Thyroid gland (tissue), 4 donors: ENCODE measurements around the gene IRF5. TPM values are rescaled to one million over a fixed set of nuclear protein-coding genes. Genes with fewer than 3 reads are reported as not detected.

Experiments
- DNase-seq, 2 donors: peaks; one replicate each; pipeline ENCODE4 v3.0.0-alpha.2; 2019
- H3K27ac ChIP-seq, 3 donors: fragments of 200-600 bp; sonication (generic); 1 replicate in 2 of 3; 2 replicates in 1 of 3; pipeline ENCODE4 v1.5.1; 2016 to 2019; ENCODE audit warnings: mild to moderate bottlenecking in 1 of 3, moderate library complexity in 1 of 3
- H3K27me3 ChIP-seq: fragments of 200-600 bp; sonication (generic); one replicate; pipeline ENCODE4 v1.5.1; 2019
- H3K36me3 ChIP-seq, 2 donors: fragments of 200-600 bp; sonication (generic); one replicate each; pipeline ENCODE4 v1.5.1; 2016 to 2019
- H3K4me1 ChIP-seq, 2 donors: fragments of 200-600 bp; sonication (generic); one replicate each; pipeline ENCODE4 v1.5.1; 2017 to 2019
- H3K4me3 ChIP-seq, 3 donors: fragments of 200-600 bp; sonication (generic); replicated peaks in 1 of 3; 1 replicate in 2 of 3; 2 replicates in 1 of 3; pipeline ENCODE4 v1.5.1; 2016; ENCODE audit warnings: mild to moderate bottlenecking in 1 of 3
- H3K9me3 ChIP-seq: fragments of 200-600 bp; sonication (generic); one replicate; pipeline ENCODE4 v1.5.1; 2017
- POLR2A ChIP-seq, 2 donors: fragments of 450-650 bp; IDR thresholded peaks; one replicate each; pipeline ENCODE4 v1.6.1; 2017; ENCODE audit warnings: antibody characterized with exemption in 2 of 2, mild to moderate bottlenecking in 2 of 2, moderate library complexity in 1 of 2
- WGBS, 2 donors: methylation state at CpG; one replicate each; pipeline ENCODE4 v1.1.5; 2017; 5-methylcytosine and 5-hydroxymethylcytosine counted together
- intact Hi-C: fragments of 100-400 bp; cut with DNase I; formaldehyde crosslinking; loops from one replicate; pipeline ENCODE4 v1.15.1; 2023
- total RNA-seq, 4 donors: library from RNA; depleted of rRNA; stranded (reverse); fragments of >200 nt; gene quantifications; one replicate each; pipeline ENCODE4 v1.2.3, GENCODE V29; 2016
- TF ChIP-seq, protein P1 (sequence below), 6 experiments: fragments of 200-600 bp in 3 of 6; fragments of 450-650 bp in 3 of 6; sonication (generic) in 3 of 6; IDR thresholded peaks; one replicate each; pipeline ENCODE4 v1.5.1; 2016 to 2019; ENCODE audit warnings: antibody characterized with exemption in 6 of 6, mild to moderate bottlenecking in 2 of 6, inconsistent platforms in 1 of 6, moderate library complexity in 1 of 6

The IRF5 gene
- total RNA-seq, 4 donors from 2014 or later: 3.7 to 6.0 (median 4.9) TPM

DNA sequence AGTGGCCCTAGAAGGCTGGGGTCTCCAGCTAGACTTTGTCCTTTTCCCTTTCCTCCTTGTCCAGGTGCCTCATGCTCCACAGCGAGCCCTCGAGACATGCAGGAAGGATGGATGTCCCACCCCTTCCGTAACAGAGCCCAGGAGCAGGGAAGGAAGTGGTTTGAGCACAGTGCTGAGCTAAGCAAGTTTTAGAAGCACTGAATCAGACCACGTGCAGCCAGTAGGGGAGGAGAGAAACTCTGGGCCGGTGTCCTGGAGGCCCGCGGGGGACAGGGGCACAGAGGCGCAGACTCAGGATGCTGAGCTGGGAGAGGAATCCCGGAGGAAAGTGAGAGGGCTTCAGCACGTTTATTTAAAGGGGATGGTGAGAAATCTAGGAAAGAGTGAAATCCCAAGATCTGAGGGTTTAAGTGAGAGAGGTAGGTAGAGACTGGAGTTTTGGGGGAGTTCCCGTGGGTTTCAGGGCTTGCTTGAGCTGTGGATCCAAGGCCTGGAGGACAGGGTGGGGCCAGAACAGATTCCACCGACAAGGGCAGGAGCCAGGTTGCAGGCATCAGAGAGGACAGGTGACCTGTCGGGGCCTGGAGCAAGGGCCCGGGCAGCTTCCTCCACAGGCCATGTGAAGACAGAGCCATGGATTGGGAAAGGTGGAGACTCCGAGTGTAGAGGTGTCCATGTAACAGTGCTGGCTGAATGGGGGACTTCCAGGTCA lies 4.4 kb upstream of the IRF5 start:
- no peak for DNase-seq
- H3K27ac ChIP-seq: no peak overlapping the region
- intact Hi-C loops: no loop called here
- no peaks in the 10 kb centered on the region for H3K27me3 ChIP-seq
- H3K4me3 ChIP-seq: no peak overlapping the region
- H3K36me3 ChIP-seq: no peaks in the 10 kb centered on the region
- WGBS, 2 donors: 61 to 64% methylated on average over 15 of the region's 15 CpGs
- no peak for TF ChIP-seq POLR2A (IDR thresholded peaks at IDR 0.05)
- H3K4me1 ChIP-seq: peaks cover 0 to 4% of the 10 kb centered on the region in 2 donors
- H3K9me3 ChIP-seq: no peaks in the 10 kb centered on the region

DNA sequence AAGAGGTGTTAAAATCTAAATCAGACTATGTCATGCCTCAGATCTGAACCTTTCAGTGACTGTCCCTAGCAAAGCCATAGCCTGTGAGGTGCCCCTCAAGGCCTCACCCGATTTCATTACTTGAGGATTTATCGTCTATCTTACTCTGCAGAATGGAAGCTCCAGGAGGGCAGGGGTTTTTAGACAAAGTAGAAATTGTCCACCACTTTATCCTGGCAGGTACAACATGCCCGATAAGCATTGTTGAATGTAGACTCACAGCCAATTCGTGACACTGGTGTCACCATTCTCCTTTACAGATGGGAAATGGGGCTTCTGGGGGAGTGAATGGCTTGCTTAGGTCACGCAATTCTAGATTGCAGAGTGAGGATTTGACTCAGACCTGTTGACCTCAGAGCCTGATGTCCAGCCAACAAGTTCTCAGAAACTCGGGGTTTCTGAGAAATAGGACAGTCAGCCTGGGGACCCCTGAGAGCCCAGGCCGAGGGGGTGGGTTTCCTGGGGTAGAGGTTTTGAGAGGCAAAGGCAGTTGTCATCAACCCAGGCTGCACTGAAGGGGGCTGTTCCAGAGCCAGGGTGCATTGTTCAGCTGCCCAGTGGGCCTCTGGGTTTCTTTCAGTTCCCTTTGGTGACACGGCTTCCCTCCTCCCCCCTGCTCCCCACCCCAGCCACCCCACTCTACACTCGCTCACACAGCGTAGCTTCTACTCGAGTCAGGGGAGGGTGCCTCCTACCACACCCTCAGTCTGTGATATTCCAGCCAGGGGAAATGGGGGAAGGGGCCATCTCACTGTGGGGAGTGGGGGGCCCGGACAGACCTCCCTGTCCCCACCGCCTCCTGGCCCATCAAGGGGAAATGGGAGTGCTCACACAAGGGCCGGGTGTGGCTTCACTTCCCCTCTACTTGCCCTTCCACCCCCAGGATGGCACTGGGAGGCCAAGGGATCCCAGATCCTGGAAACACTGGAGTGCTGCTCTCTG lies 3.1 kb upstream of the IRF5 start:
- WGBS, 2 donors: 68 to 83% methylated on average over 13 to 14 of the region's 14 CpGs
- no peaks in the 10 kb centered on the region for H3K27me3 ChIP-seq

DNA sequence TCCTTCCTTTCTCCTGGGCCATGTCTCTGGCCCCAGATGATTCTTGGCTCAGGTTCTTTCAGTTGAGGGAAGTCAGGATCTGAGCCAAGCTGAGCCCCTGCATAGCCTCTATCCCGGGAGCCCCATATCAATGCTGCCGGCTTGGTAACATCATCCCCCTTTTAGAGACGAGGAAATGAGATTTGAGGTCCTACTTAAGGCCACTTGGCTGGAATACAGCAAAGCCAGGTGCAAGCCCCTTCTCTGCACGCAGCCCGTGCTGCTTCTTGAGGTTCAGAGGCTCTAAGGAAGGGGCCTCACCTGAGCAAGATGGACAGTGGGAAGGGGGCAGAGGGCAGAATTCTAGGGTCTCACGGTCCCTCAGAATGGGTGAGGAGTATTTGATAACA lies 2.4 kb upstream of the IRF5 start:
- no peaks in the 10 kb centered on the region for H3K27me3 ChIP-seq

More for the DNA sequence above, 3.1 kb upstream of the IRF5 start:
- intact Hi-C loops: no loop called here
- no peak for TF ChIP-seq POLR2A (IDR thresholded peaks at IDR 0.05)
- TF ChIP-seq, protein P1, sequence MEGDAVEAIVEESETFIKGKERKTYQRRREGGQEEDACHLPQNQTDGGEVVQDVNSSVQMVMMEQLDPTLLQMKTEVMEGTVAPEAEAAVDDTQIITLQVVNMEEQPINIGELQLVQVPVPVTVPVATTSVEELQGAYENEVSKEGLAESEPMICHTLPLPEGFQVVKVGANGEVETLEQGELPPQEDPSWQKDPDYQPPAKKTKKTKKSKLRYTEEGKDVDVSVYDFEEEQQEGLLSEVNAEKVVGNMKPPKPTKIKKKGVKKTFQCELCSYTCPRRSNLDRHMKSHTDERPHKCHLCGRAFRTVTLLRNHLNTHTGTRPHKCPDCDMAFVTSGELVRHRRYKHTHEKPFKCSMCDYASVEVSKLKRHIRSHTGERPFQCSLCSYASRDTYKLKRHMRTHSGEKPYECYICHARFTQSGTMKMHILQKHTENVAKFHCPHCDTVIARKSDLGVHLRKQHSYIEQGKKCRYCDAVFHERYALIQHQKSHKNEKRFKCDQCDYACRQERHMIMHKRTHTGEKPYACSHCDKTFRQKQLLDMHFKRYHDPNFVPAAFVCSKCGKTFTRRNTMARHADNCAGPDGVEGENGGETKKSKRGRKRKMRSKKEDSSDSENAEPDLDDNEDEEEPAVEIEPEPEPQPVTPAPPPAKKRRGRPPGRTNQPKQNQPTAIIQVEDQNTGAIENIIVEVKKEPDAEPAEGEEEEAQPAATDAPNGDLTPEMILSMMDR (IDR thresholded peaks at IDR 0.05): no peak
- no peak overlapping the region for H3K4me3 ChIP-seq
- no peak for DNase-seq
- H3K27ac ChIP-seq: no peak overlapping the region
- H3K4me1 ChIP-seq: peaks cover 4 to 12% of the 10 kb centered on the region in 2 donors
- H3K9me3 ChIP-seq: no peaks in the 10 kb centered on the region
- no peaks in the 10 kb centered on the region for H3K36me3 ChIP-seq

DNA sequence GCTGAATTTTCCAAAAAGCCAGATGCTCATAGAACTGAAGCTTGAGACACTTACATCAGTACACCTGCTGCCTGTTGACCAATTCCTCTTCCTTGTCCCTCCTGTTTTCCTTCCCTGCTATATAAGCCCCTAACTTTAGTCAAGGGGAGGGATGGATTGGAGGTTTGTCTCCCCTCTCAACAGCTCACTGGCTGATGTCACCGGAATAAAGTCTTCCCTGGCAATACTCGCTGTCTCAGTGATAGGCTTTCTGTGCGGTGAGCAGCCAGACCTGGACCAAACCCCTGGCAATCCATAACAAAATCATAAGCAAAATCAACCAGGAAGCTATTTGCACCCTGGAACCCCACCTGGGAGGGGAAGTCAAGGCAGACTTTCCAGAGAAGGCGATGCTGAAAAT lies 929 bp upstream of the IRF5 start:
- no peaks in the 10 kb centered on the region for H3K36me3 ChIP-seq
- H3K4me3 ChIP-seq: no peak overlapping the region
- intact Hi-C loops: no loop called here
- H3K9me3 ChIP-seq: no peaks in the 10 kb centered on the region
- H3K27ac ChIP-seq: no peak overlapping the region
- H3K27me3 ChIP-seq: no peaks in the 10 kb centered on the region
- H3K4me1 ChIP-seq: peaks cover 4 to 12% of the 10 kb centered on the region in 2 donors
- DNase-seq: no peak
- TF ChIP-seq, protein P1 (IDR thresholded peaks at IDR 0.05): no peak
- TF ChIP-seq POLR2A (IDR thresholded peaks at IDR 0.05): no peak
- WGBS, 2 donors: 90% methylated on average over 4 of the region's 4 CpGs

More for the DNA sequence above, 2.4 kb upstream of the IRF5 start:
- no peak overlapping the region for H3K27ac ChIP-seq
- H3K4me3 ChIP-seq: no peak overlapping the region
- no peak for TF ChIP-seq POLR2A (IDR thresholded peaks at IDR 0.05)
- TF ChIP-seq, protein P1 (IDR thresholded peaks at IDR 0.05): no peak
- DNase-seq: no peak
- 64 to 76% methylated on average over 3 to 6 of the region's 6 CpGs for WGBS, 2 donors
- peaks cover 4 to 12% of the 10 kb centered on the region in 2 donors for H3K4me1 ChIP-seq
- no peaks in the 10 kb centered on the region for H3K9me3 ChIP-seq
- intact Hi-C loops: no loop called here
- H3K36me3 ChIP-seq: no peaks in the 10 kb centered on the region

DNA sequence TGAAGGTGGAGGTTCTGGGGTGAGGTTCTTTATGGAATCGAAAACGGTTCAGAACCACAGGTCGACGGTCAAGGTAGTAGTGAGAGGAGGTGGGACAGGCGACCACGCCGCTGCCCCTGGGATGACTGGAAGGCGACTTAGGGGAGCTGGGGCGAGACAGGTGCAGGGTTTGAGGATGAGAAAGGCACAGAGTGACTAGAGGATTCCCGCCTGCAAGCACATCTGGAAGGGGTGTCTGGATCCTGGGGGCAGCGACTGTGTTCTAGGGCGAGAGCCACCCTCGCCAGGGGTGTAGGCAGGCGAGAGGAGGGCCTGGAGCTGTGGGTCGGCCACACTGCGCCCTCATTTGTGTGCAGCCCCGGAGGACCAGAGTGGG lies 468 bp upstream of the IRF5 start:
- H3K36me3 ChIP-seq: no peaks in the 10 kb centered on the region
- 68 to 77% methylated on average over 13 to 14 of the region's 17 CpGs for WGBS, 2 donors
- peaks cover 4 to 12% of the 10 kb centered on the region in 2 donors for H3K4me1 ChIP-seq
- no peaks in the 10 kb centered on the region for H3K27me3 ChIP-seq
- no peak overlapping the region for H3K4me3 ChIP-seq
- TF ChIP-seq POLR2A (IDR thresholded peaks at IDR 0.05): no peak
- TF ChIP-seq, protein P1 (IDR thresholded peaks at IDR 0.05): no peak
- H3K9me3 ChIP-seq: no peaks in the 10 kb centered on the region
- no peak for DNase-seq
- no peak overlapping the region for H3K27ac ChIP-seq
- intact Hi-C loops: no loop called here
